ENCODE data around the gene BEST1.

Gene BEST1

DNA sequence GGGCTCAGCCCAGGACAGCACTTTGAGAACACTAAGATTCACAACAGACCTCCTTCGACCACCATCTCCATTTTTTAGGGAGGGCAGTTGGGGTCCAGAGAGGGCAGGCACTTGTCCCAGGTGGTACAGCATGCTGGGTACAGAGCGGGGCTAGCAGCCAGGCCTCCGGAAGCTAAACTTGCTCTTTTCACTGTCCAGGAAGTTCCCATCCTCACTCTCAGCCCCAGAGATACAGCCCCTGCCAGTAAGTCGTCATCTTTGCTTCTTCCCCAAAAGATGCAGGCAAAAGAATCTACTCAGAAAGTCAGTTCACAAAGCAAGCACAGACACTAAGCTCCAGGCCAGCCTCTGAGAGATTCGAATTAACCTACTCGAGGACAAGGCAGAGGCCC, 26.1 kb upstream of the BEST1 start:
- DNase-seq (ENCODE audit: low read depth) = no peak
- no peak overlapping the region for H3K4me3 ChIP-seq (ENCODE audit: low read depth, low read length)
- in situ Hi-C loops (cut with HindIII; ENCODE audit: low sequenced_read_pairs) = loop anchor here (10.0 kb wide), 1 partner anchor 109 kb away; the partner anchor contains the start of gene FADS1
- TF ChIP-seq, protein P1, sequence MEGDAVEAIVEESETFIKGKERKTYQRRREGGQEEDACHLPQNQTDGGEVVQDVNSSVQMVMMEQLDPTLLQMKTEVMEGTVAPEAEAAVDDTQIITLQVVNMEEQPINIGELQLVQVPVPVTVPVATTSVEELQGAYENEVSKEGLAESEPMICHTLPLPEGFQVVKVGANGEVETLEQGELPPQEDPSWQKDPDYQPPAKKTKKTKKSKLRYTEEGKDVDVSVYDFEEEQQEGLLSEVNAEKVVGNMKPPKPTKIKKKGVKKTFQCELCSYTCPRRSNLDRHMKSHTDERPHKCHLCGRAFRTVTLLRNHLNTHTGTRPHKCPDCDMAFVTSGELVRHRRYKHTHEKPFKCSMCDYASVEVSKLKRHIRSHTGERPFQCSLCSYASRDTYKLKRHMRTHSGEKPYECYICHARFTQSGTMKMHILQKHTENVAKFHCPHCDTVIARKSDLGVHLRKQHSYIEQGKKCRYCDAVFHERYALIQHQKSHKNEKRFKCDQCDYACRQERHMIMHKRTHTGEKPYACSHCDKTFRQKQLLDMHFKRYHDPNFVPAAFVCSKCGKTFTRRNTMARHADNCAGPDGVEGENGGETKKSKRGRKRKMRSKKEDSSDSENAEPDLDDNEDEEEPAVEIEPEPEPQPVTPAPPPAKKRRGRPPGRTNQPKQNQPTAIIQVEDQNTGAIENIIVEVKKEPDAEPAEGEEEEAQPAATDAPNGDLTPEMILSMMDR (IDR thresholded peaks at IDR 0.05; ENCODE audit: low read depth, low read length, missing control alignments) = no peak

DNA sequence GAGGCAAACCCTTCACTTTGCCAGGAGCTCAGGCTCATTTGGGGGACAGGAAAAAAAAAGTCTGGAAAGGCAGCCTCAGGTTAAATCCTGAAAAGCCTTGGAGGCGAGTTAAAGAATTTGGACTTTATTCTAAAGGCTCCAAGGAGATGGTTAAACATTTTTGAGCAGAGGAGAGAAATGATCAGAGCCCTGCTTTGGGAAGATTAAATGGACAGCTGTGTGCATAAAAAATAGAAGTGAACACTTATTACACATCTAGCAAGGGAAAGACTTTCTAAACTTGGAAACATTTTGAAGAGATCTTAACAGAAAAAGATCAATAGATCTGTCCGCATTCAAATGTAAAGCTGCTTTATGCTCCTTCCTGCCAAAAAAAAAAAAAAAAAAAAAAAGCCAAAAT, 24.4 kb upstream of the BEST1 start:
- no peak overlapping the region for H3K4me3 ChIP-seq (ENCODE audit: low read depth, low read length)
- TF ChIP-seq, protein P1 (IDR thresholded peaks at IDR 0.05; ENCODE audit: low read depth, low read length, missing control alignments) = no peak
- in situ Hi-C loops (cut with HindIII; ENCODE audit: low sequenced_read_pairs) = loop anchor here (10.0 kb wide), 1 partner anchor 111 kb away; the partner anchor contains the start of gene FADS1
- DNase-seq (ENCODE audit: low read depth) = no peak

DNA sequence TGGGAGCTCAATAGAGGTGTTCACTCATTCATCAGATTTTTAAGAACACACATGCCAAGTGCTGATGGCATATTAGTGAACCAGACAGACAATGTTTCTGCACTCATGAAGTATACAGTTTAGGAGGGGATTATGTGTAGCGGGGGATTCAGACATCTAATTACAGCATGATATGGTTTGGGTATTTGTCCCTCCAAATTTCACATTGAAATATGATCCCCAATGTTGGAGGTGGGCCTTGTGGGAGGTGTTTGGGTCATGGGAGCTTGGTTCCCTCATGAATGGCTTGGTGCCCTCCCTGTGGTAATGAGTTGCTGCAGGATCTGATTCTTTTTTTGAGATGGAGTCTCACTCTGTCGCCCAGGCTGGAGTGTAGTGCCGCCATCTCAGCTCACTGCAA, 23.9 kb upstream of the BEST1 start:
- no peak overlapping the region for H3K4me3 ChIP-seq (ENCODE audit: low read depth, low read length)
- DNase-seq (ENCODE audit: low read depth) = no peak
- in situ Hi-C loops (cut with HindIII; ENCODE audit: low sequenced_read_pairs) = loop anchor here (10.0 kb wide), 1 partner anchor 111 kb away; the partner anchor contains the start of gene FADS1
- TF ChIP-seq, protein P1 (IDR thresholded peaks at IDR 0.05; ENCODE audit: low read depth, low read length, missing control alignments) = no peak

DNA sequence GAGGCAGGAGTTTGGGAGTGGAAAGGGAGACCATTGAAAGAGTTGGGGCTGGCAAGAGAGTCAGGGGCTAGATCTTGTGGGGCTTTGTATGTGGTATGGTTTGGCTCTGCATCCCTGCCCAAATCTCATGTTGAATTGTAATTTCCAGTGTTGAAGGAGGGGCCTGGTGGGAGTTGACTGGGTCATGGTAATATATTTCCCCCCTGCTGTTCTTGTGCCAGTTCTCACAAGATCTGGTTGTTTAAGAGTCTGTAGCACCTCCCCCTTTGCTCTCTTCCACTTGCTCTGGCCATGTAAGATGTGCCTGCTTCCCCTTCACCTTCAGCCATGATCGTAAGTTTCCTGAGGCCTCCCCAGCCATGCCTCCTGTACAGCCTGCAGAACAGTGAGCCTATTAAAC, 22.6 kb upstream of the BEST1 start:
- no peak overlapping the region for H3K4me3 ChIP-seq (ENCODE audit: low read depth, low read length)
- in situ Hi-C loops (cut with HindIII; ENCODE audit: low sequenced_read_pairs) = loop anchor here (10.0 kb wide), 1 partner anchor 113 kb away; the partner anchor contains the start of gene FADS1
- no peak for DNase-seq (ENCODE audit: low read depth)
- TF ChIP-seq, protein P1 (IDR thresholded peaks at IDR 0.05; ENCODE audit: low read depth, low read length, missing control alignments) = no peak

DNA sequence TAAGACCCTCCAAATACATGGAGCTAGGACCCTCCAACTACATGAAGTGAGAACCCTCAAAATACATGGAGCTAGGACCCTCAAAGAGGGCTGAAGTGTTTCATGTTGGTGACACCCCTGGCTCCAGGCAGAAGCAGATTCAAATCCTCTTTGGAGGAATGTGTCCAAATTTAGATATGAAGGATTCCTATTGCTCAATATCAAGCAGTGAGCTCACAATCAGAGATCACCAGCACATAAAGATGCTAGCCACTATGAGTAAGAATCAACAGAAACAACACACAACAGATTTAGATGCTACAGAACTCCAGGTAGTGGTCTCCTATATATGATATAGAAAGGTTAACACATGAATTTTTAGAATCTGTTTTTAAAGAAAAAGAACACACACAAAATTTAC, 21.5 kb upstream of the BEST1 start:
- in situ Hi-C loops (cut with HindIII; ENCODE audit: low sequenced_read_pairs) = loop anchor here (10.0 kb wide), 1 partner anchor 114 kb away; the partner anchor contains the start of gene FADS1
- TF ChIP-seq, protein P1 (IDR thresholded peaks at IDR 0.05; ENCODE audit: low read depth, low read length, missing control alignments) = no peak
- H3K4me3 ChIP-seq (ENCODE audit: low read depth, low read length) = no peak overlapping the region
- DNase-seq (ENCODE audit: low read depth) = no peak

DNA sequence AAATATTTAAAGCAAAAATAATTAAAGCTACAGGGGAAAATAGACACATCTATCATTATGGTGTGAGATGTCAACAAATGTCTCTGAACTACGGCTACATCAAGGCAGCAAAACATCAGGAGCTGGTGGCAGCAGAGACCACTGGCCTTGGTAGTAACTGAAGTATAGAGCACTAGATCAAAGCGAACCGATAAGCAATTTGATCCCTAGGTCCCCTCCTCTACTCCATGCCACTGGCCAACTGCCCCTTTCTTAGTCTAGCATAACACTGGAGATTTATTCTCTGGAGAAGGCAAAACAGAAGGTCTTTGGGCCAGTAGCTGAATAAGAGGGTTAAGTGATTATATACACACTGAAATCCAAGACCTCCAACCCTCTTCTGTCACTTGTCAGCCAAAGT, 19.2 kb upstream of the BEST1 start:
- DNase-seq (ENCODE audit: low read depth) = no peak
- H3K4me3 ChIP-seq (ENCODE audit: low read depth, low read length) = no peak overlapping the region
- in situ Hi-C loops (cut with HindIII; ENCODE audit: low sequenced_read_pairs) = no loop called here
- TF ChIP-seq, protein P1 (IDR thresholded peaks at IDR 0.05; ENCODE audit: low read depth, low read length, missing control alignments) = no peak
